SH-SY5Y (cell line): Measurements from ENCODE around the gene SLC6A5.

ENCODE experiments used
- GATA2 ChIP-seq: IDR thresholded peaks from 2 replicates; pipeline ENCODE4 v1.6.1; 2011; ENCODE audit warnings: mild to moderate bottlenecking, low read depth, low read length
- GATA3 ChIP-seq: IDR thresholded peaks from 2 replicates; pipeline ENCODE4 v1.6.1; 2011; ENCODE audit warnings: low read depth, mild to moderate bottlenecking, low read length, moderate library complexity

- TF ChIP-seq GATA2 = no peak
- TF ChIP-seq GATA3 = no peak
Measured at GRCh38 chr11:20668131-20668809, 68.9 kb downstream of the SLC6A5 start.
